ENCODE data around the gene TMPRSS9.

TMPRSS9 gene

DNA sequence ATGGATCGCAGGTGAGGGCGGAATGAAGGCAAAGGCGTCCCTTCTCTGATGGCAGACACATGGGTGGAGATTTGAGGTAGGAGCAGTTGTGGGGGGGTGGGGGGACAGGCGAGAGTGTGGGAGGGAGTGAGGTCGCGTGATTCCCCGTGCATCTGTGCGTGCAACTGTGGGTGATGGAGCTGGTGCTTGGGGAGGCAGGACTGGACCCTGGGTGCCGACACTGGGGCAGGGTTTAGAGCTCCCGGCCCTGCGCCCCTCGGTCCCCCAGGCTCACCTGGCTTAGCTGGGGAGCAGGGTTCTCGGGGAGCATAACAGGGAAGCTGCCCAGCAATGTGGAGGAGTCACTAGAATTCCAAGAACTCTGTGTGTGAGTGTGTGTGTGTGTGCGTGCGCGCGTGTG is 3.4 kb downstream of the TMPRSS9 start:
- TF ChIP-seq, protein P1, sequence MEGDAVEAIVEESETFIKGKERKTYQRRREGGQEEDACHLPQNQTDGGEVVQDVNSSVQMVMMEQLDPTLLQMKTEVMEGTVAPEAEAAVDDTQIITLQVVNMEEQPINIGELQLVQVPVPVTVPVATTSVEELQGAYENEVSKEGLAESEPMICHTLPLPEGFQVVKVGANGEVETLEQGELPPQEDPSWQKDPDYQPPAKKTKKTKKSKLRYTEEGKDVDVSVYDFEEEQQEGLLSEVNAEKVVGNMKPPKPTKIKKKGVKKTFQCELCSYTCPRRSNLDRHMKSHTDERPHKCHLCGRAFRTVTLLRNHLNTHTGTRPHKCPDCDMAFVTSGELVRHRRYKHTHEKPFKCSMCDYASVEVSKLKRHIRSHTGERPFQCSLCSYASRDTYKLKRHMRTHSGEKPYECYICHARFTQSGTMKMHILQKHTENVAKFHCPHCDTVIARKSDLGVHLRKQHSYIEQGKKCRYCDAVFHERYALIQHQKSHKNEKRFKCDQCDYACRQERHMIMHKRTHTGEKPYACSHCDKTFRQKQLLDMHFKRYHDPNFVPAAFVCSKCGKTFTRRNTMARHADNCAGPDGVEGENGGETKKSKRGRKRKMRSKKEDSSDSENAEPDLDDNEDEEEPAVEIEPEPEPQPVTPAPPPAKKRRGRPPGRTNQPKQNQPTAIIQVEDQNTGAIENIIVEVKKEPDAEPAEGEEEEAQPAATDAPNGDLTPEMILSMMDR (IDR thresholded peaks at IDR 0.05): no peak
- TF ChIP-seq ZFX (IDR thresholded peaks at IDR 0.05; ENCODE audit: borderline replicate concordance): no peak
- H3K27ac ChIP-seq: no peak overlapping the region

DNA sequence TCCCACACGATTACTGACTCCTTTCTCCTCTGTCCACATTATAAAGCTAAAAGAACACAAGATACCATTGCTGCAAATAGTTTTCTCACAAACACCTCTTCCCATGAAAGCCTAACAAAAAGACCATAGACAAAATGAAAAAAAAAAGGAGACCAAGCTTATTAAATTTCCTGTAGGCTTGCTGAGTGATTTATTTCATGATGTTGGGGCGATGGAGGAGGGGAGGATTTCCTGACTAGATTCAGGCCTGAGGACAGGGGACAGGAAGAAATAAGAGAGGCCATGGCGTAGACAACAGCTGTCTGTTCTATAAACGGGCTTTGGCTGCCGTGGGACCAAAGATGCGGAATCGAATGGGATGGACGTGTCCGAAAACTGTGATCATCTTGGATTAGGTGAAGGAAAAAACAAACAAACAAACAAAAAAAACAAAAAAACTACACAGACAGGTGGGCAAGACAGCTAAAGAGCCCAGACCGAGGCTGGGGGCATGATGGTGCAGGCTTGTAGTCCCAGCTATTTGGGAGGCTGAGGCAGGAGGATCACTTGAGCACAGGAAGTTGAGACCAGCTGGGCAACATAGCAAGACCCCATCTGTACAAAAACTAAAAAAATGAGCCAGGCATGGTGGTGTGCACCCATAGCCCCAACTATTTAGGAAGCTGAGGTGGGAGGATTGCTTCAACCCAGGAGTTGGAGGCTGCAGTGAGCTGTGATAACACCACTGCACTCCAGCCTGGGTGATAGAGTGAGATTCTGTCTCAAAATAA is 5.3 kb downstream of the TMPRSS9 start:
- H3K27ac ChIP-seq: no peak overlapping the region
- TF ChIP-seq, protein P1 (IDR thresholded peaks at IDR 0.05): no peak

DNA sequence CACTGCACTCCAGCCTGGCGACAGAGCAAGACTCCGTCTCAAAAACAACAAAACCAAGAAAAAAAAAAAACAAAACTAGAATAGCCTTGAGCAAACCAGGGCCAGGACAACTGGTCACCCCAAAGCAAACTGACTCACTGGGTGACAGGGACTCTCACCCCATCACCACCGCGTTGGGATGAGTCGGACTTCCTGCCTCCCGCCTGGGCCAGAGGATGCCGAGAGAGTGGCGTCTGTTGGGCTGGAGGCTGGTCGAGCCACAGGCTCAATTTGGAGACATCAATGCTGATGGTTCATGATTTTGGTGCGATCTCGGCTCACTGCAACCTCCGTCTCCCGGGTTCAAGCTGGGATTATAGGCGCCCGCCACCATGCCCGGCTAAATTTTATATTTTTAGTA is 11.6 kb downstream of the TMPRSS9 start:
- no peak for TF ChIP-seq ZFX (IDR thresholded peaks at IDR 0.05; ENCODE audit: borderline replicate concordance)
- TF ChIP-seq, protein P1 (IDR thresholded peaks at IDR 0.05): no peak
- H3K27ac ChIP-seq: no peak overlapping the region

DNA sequence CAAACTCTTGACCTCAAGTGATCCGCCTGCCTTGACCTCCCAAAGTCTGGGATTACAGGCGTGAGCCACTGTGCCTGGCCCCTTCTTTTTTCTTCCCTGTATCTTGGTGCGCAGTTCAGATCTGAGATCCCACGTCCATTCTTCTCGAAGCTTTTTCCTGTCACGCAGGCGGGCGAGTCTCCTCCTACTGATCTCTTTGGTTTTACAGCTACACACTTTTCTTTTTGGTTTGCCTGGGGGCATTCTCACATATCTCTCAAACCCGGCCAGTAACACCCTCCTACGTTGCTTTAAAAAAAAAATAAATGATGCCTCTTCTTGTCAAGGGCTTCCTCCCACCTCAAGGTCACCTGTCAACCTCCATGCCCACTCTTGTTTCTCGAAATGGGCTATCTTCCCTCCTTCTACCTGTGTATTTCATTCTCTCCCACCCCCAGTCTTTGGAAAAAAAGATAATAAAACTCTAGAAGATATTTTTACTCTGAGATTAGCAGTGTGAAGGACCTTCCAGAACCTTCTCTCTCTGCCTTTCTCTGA is 12.1 kb downstream of the TMPRSS9 start:
- H3K27ac ChIP-seq: no peak overlapping the region
- no peak for TF ChIP-seq ZFX (IDR thresholded peaks at IDR 0.05; ENCODE audit: borderline replicate concordance)
- TF ChIP-seq, protein P1 (IDR thresholded peaks at IDR 0.05): no peak

DNA sequence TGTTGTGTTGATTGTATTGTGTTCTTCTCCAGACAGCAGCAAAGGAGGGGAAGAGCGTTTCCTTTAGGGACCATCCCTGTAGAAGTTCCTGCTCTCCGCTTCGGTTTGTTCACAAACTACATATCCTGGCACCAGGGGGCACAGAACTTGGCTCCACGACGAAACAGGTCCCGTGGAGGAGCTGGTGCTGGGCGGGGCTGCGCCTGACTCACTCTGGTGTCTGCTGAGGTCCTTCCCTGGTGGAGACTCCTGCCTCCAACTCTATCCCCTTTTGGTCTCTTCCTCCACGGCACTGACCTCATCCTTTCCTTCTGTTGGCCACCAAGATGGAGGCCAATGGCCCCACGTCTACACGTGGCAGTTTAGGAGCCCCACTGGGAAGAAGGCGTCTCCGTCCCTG is 14.7 kb downstream of the TMPRSS9 start:
- no peak for TF ChIP-seq ZFX (IDR thresholded peaks at IDR 0.05; ENCODE audit: borderline replicate concordance)
- TF ChIP-seq, protein P1 (IDR thresholded peaks at IDR 0.05): no peak
- no peak overlapping the region for H3K27ac ChIP-seq

DNA sequence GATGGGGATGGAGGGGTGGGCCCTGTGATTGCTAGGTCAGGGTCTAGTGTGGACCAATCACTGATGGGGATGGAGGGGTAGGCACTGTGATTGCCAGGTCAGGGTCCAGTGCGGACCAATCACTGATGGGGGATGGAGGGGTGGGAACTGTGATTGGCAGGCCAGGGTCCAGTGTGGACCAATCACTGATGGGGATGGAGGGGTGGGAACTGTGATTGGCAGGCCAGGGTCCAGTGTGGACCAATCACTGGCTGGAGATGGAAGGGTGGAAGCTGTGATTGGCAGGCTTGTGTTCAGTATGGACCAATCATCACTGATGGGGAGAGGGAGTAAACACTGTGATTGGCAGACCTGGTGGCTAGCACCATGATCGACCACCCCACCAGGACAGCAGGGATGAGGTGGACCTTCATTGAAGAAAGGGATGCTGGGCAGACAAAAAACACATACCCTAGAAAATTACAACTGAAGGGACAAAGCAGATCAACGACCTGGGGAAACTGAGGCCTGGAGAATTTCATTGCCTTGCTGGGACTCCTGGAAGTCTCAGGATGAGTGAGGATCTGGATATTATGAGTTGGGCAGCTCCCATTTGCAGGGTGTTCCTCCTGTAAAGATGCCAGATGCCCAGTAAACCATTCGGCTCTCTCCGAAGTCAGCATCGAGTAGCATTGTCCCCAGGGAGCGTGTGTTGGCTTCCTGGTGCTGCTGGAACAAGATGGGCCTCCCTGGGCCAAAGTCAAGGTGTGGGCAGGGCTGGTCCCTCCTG is 15.5 kb downstream of the TMPRSS9 start:
- H3K27ac ChIP-seq: no peak overlapping the region
- TF ChIP-seq, protein P1 (IDR thresholded peaks at IDR 0.05): no peak
- TF ChIP-seq ZFX (IDR thresholded peaks at IDR 0.05; ENCODE audit: borderline replicate concordance): no peak

Measured in 22Rv1 (cell line).